ENCODE measurements around the gene DOCK3. TPM values are rescaled to one million over a fixed set of nuclear protein-coding genes. Genes with fewer than 3 reads are reported as not detected.

The DOCK3 gene
- total and polyA plus RNA-seq, 2 donors from 2014 or later, result 0.49 to 0.54 TPM

GRCh38 chr3:50635066-50635465, 39.7 kb upstream of the DOCK3 start:
- Histone ChIP-seq H3K27me3 (ENCODE audit: control insufficient read depth, insufficient read depth, low read length) (no peaks in the 10 kb centered on the region), H3K27ac (ENCODE audit: low read depth in 2 of 2, low read length in 2 of 2) (no peak overlapping the region), H3K4me3 (ENCODE audit: low read length in 3 of 3) (no peak overlapping the region), H3K36me3 (ENCODE audit: control insufficient read depth in 2 of 3, insufficient read depth in 3 of 3, low read length in 3 of 3) (no peaks in the 10 kb centered on the region), H3K9me3 (ENCODE audit: control insufficient read depth in 2 of 3, insufficient read depth in 1 of 3, low read length in 3 of 3) (no peaks in the 10 kb centered on the region), H3K4me1 (ENCODE audit: control insufficient read depth in 2 of 3, insufficient read depth in 2 of 3, low read depth in 1 of 3, low read length in 3 of 3) (peaks cover 0 to 20% (median 16%) of the 10 kb centered on the region in 3 donors), H3K9ac (ENCODE audit: low read length in 3 of 3) (no peak overlapping the region)
- DNase-seq (no peak), FAIRE-seq (no peak)
- intact Hi-C loops (cut with DNase I), result no loop called here
- no peak for TF ChIP-seq CTCF (IDR thresholded peaks at IDR 0.05; ENCODE audit: borderline replicate concordance, extremely low read depth, insufficient read depth)

- H3K27ac ChIP-seq (ENCODE audit: low read depth in 2 of 2, low read length in 2 of 2), result no peak overlapping the region
- H3K9ac ChIP-seq (ENCODE audit: low read length in 3 of 3), result no peak overlapping the region
Observed at GRCh38 chr3:50637011-50637410, 37.7 kb upstream of the DOCK3 start.

GRCh38 chr3:50637945-50638344, 36.8 kb upstream of the DOCK3 start:
- Histone ChIP-seq H3K27me3 (ENCODE audit: control insufficient read depth, insufficient read depth, low read length) (no peaks in the 10 kb centered on the region), H3K4me1 (ENCODE audit: control insufficient read depth in 2 of 3, insufficient read depth in 2 of 3, low read depth in 1 of 3, low read length in 3 of 3) (peaks cover 0 to 9% (median 8%) of the 10 kb centered on the region in 3 donors), H3K4me3 (ENCODE audit: low read length in 3 of 3) (no peak overlapping the region), H3K36me3 (ENCODE audit: control insufficient read depth in 2 of 3, insufficient read depth in 3 of 3, low read length in 3 of 3) (peaks cover 0 to 17% (median 9%) of the 10 kb centered on the region in 3 donors), H3K9ac (ENCODE audit: low read length in 3 of 3) (no peak overlapping the region), H3K9me3 (ENCODE audit: control insufficient read depth in 2 of 3, insufficient read depth in 1 of 3, low read length in 3 of 3) (no peaks in the 10 kb centered on the region), H3K27ac (ENCODE audit: low read depth in 2 of 2, low read length in 2 of 2) (no peak overlapping the region)
- no peak for FAIRE-seq
- intact Hi-C loops (cut with DNase I), result no loop called here
- no peak for TF ChIP-seq CTCF (IDR thresholded peaks at IDR 0.05; ENCODE audit: borderline replicate concordance, extremely low read depth, insufficient read depth)
- no peak for DNase-seq

More at GRCh38 chr3:50637011-50637410, 37.7 kb upstream of the DOCK3 start:
- FAIRE-seq, result no peak
- H3K4me3 ChIP-seq (ENCODE audit: low read length in 3 of 3), result no peak overlapping the region
- TF ChIP-seq CTCF (IDR thresholded peaks at IDR 0.05; ENCODE audit: borderline replicate concordance, extremely low read depth, insufficient read depth), result no peak
- peaks cover 0 to 9% (median 8%) of the 10 kb centered on the region in 3 donors for H3K4me1 ChIP-seq (ENCODE audit: control insufficient read depth in 2 of 3, insufficient read depth in 2 of 3, low read depth in 1 of 3, low read length in 3 of 3)
- H3K27me3 ChIP-seq (ENCODE audit: control insufficient read depth, insufficient read depth, low read length), result no peaks in the 10 kb centered on the region
- no peaks in the 10 kb centered on the region for H3K9me3 ChIP-seq (ENCODE audit: control insufficient read depth in 2 of 3, insufficient read depth in 1 of 3, low read length in 3 of 3)
- no peak for DNase-seq
- H3K36me3 ChIP-seq (ENCODE audit: control insufficient read depth in 2 of 3, insufficient read depth in 3 of 3, low read length in 3 of 3), result peaks cover 0 to 14% (median 9%) of the 10 kb centered on the region in 3 donors
- intact Hi-C loops (cut with DNase I), result no loop called here

GRCh38 chr3:50639055-50639494, 35.7 kb upstream of the DOCK3 start:
- H3K36me3 ChIP-seq (ENCODE audit: control insufficient read depth in 2 of 3, insufficient read depth in 3 of 3, low read length in 3 of 3), result peaks cover 0 to 26% (median 12%) of the 10 kb centered on the region in 3 donors
- intact Hi-C loops (cut with DNase I), result no loop called here
- peaks cover 0 to 9% (median 8%) of the 10 kb centered on the region in 3 donors for H3K4me1 ChIP-seq (ENCODE audit: control insufficient read depth in 2 of 3, insufficient read depth in 2 of 3, low read depth in 1 of 3, low read length in 3 of 3)
- DNase-seq, result no peak
- H3K9me3 ChIP-seq (ENCODE audit: control insufficient read depth in 2 of 3, insufficient read depth in 1 of 3, low read length in 3 of 3), result no peaks in the 10 kb centered on the region
- TF ChIP-seq CTCF (IDR thresholded peaks at IDR 0.05; ENCODE audit: borderline replicate concordance, extremely low read depth, insufficient read depth), result no peak
- no peaks in the 10 kb centered on the region for H3K27me3 ChIP-seq (ENCODE audit: control insufficient read depth, insufficient read depth, low read length)
- no peak overlapping the region for H3K9ac ChIP-seq (ENCODE audit: low read length in 3 of 3)
- H3K27ac ChIP-seq (ENCODE audit: low read depth in 2 of 2, low read length in 2 of 2), result peak overlapping the region; percentile 6 to 28
- FAIRE-seq, result no peak
- H3K4me3 ChIP-seq (ENCODE audit: low read length in 3 of 3), result no peak overlapping the region

All from kidney (tissue), 14 donors.